HG02981 (cell line): Measurements from ENCODE around the gene F2.
"Not testable (repeated sequence)": the region's sequence is repeated elsewhere in the genome, so short reads cannot be mapped to it uniquely, and the experiment has no call there.

Source experiments
- ATAC-seq: cut with Tn5 transposase; IDR thresholded peaks from one replicate; pipeline ENCODE4 v1.9.1; 2021; ENCODE audit warnings: mild to moderate bottlenecking, moderate library complexity; ENCODE audit not compliant: unreplicated experiment

The F2 gene

GRCh38 chr11:46711303-46711702 lies 7.7 kb upstream of the F2 start:
- no peak for ATAC-seq

DNA sequence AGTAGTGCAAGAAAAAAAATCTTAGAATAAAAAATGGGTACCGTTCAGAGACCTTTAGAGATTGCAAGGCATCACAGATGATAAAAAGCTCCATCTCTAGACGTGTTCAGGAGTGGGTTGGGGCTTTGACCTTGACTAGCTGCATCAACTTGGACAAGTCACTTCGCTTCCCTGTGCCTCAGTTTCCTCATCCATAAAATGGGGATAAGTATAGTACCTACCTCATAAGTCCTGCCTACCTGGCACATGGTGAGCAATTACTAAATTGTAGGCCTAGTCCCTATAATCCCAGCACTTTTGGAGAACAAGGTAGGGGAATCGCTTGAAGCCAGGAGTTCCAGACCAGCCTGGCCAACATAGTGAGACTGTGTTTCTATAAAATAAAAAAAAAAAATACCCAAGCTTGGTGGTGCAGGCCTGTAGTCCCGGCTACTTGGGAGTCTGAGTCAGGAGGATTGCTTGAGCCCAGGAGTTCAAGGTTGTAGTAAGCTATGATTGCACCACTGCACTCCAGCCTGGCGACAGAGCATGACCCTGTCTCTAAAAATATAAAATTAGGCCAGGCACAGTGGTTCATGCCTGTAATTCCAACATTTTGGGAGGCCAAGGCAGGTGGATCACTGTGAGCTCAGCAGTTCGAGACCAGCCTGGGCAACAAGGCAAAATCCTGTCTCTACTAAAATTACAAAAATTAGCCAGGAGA lies 6.0 kb upstream of the F2 start:
- no peak for ATAC-seq

DNA sequence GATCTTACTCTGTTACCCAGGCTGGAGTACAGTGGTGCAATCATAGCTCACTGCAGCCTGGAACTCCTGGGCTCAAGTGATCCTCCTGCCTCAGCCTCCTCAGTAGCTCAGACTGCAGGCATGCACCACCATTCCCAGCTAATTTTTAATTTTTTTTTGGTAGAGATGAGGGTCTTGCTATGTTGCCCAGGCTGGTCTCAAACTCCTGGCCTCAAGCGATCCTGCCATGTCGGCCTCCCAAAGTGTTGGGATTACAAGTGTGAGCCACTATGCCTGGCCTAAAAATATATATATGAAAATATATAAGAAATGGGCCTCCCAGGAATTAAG lies 1.2 kb upstream of the F2 start:
- not testable (repeated sequence) for ATAC-seq

- ATAC-seq = no peak
Measured at GRCh38 chr11:46718155-46719019, 626 bp upstream of the F2 start.

- no peak for ATAC-seq
Measured at GRCh38 chr11:46719543-46720218, 668 bp downstream of the F2 start.

DNA sequence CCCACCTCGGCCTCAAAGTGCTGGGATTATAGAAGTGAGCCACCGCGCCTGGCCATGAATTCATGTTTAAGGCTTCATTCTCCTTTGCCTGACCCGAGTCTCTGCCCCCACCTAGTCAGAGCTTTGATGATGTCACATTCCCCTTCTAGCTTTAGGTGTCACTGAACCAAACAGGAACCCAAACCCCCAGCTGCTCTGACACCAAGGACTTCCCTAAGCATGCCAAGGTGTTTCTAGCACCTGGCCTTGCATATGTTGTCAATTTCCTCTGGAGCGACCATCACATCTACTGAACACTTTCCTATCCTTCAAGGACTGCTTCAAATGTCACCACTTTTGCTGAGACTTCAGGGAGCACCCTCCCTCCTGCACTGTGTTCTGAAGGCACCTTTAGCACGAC lies 2.3 kb downstream of the F2 start:
- ATAC-seq = no peak

GRCh38 chr11:46722566-46723358 lies 3.7 kb downstream of the F2 start:
- ATAC-seq = no peak

DNA sequence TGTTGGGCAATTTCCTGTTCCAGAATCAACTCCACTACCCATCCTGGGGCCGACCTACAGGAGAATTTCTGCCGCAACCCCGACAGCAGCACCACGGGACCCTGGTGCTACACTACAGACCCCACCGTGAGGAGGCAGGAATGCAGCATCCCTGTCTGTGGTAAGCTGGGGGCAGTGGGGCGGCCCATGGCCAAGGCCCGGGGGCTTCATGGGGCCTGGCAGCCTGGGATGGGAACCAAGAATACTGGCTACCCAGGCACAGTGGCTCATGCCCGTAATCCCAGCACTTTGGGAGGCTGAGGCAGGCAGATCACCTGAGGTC lies 4.3 kb downstream of the F2 start:
- ATAC-seq = no peak

DNA sequence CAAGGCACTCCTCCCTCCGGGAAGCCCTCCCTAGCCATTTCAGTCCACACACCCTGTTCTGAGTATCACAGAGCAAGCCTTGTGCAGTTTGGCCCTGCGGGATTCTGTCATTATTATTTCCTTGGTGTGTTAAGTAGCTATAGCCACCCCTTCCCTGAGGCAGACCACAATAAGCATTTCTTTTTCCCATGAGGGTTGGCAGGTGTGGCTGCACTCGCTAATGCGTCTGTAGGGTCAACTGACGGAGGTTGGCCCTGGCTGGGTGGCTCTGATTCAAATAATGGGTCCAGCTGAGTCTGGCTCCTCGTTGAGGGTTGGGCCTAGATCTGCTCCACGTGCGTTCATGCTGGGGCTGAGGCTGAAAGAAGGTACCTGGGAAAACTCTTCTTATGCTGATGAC lies 5.1 kb downstream of the F2 start:
- ATAC-seq = no peak

DNA sequence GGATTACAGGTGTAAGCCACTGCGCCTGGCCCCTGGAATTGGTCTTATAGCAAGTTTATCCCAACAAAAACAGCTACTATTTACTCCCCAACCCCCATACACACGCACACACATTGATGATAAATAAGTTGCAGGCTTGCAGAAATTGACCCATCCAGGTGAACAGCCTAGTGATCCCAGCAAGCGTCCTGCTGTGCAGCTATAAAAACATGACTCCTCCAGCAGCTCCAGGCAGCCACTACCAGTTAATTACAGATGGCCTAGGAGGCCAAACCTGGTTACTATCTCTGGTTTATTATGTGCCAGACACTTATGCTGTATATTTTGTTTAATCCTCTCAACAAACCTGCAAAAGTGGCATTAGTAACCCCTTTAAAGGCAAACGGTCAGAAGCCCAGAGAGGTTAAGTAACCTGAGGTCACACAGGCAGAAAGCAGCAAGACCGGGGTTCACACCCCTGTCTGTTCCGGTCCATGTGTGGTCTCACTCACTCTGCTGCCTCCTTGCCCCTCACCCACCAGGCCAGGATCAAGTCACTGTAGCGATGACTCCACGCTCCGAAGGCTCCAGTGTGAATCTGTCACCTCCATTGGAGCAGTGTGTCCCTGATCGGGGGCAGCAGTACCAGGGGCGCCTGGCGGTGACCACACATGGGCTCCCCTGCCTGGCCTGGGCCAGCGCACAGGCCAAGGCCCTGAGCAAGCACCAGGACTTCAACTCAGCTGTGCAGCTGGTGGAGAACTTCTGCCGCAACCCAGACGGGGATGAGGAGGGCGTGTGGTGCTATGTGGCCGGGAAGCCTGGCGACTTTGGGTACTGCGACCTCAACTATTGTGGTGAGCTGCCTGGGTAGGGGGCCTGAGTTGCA lies 6.6 kb downstream of the F2 start:
- no peak for ATAC-seq

GRCh38 chr11:46726206-46726862 lies 7.3 kb downstream of the F2 start:
- ATAC-seq = no peak

GRCh38 chr11:46727952-46728658 lies 9.1 kb downstream of the F2 start:
- no peak for ATAC-seq

DNA sequence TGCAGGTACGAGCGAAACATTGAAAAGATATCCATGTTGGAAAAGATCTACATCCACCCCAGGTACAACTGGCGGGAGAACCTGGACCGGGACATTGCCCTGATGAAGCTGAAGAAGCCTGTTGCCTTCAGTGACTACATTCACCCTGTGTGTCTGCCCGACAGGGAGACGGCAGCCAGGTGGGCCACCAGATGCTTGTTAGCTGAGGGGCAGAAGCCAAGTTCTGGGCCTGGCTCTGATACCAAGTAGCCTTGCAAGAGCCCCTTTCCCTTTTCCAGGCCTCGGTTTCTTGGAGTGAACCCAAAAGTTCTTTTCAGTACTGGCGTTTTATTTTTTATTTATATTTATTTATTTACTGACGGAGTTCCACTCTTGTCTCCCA lies 9.6 kb downstream of the F2 start:
- no peak for ATAC-seq

- no peak for ATAC-seq
Measured at GRCh38 chr11:46729110-46730027, 10.4 kb downstream of the F2 start.

GRCh38 chr11:46731545-46731944 lies 12.5 kb downstream of the F2 start:
- ATAC-seq = no peak

DNA sequence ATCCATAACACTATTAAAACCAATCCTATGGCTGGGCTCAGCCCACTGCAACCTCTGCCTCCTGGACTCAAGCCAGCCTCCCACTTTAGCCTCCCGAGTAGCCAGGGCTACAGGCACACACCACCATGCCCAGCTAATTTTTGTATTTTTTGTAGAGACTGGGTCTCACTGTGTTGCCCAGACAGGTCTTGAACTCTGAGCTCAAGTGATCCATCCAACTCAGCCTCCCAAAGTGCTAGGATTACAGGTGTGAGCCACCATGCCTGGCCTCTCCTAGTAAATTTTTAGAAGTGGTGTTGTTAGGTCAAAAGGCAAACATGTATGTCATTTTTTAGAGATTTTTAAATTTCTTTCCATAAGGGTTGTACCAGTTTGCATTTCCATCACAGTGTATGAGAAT lies 14.2 kb downstream of the F2 start:
- ATAC-seq = no peak

GRCh38 chr11:46736146-46736545 lies 17.1 kb downstream of the F2 start:
- ATAC-seq = no peak

GRCh38 chr11:46736615-46737014 lies 17.6 kb downstream of the F2 start:
- no peak for ATAC-seq
